ENCODE measurements around the gene RAB5B.

GRCh38 chr12:56018356-56018755 is 44.5 kb downstream of the RAB5B start:
- no peak for TF ChIP-seq CTCF (IDR thresholded peaks at IDR 0.05; ENCODE audit: insufficient read depth, low read length, poor library complexity, severe bottlenecking)
- no peak for TF ChIP-seq EZH2phosphoT487 (conservative IDR thresholded peaks at IDR 0.05; ENCODE audit: low read length)
